D721Med (cell line): ENCODE results near the gene TAAR6.
"Not testable (repeated sequence)": the region's sequence is repeated elsewhere in the genome, so short reads cannot be mapped to it uniquely, and the experiment has no call there.

ENCODE experiments used
- DNase-seq: peaks from one replicate; pipeline ENCODE4 v3.0.0; 2011; ENCODE audit warnings: low spot score; ENCODE audit not compliant: insufficient read length
- FAIRE-seq: peaks from 2 replicates; lab custom pipeline; 2011; peaks lifted over from hg19 to GRCh38; lab: Jason Lieb, UNC
- CTCF ChIP-seq: IDR thresholded peaks from 2 replicates; pipeline ENCODE4 v1.5.1; 2012; ENCODE audit warnings: mild to moderate bottlenecking, control low read depth; ENCODE audit not compliant: insufficient read depth; ENCODE audit errors: missing control alignments

TAAR6 gene

DNA sequence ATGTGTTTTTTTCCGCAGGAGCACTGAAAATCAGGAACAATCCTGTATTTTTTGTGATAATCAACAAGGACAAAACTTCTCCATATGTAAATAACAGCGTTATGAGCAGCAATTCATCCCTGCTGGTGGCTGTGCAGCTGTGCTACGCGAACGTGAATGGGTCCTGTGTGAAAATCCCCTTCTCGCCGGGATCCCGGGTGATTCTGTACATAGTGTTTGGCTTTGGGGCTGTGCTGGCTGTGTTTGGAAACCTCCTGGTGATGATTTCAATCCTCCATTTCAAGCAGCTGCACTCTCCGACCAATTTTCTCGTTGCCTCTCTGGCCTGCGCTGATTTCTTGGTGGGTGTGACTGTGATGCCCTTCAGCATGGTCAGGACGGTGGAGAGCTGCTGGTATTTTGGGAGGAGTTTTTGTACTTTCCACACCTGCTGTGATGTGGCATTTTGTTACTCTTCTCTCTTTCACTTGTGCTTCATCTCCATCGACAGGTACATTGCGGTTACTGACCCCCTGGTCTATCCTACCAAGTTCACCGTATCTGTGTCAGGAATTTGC lies at the start of gene TAAR6:
Gene TAAR6, plus strand, starts transcription at position 102 of the 557 bp plus-strand sequence. Its CDS starts 0 bp downstream, at position 102.
- no peak for FAIRE-seq
- no peak for DNase-seq
- no peak for TF ChIP-seq CTCF

GRCh38 chr6:132520953-132521352 lies 49.2 kb upstream of the TAAR6 start:
- DNase-seq = no peak
- FAIRE-seq = no peak
- no peak for TF ChIP-seq CTCF

DNA sequence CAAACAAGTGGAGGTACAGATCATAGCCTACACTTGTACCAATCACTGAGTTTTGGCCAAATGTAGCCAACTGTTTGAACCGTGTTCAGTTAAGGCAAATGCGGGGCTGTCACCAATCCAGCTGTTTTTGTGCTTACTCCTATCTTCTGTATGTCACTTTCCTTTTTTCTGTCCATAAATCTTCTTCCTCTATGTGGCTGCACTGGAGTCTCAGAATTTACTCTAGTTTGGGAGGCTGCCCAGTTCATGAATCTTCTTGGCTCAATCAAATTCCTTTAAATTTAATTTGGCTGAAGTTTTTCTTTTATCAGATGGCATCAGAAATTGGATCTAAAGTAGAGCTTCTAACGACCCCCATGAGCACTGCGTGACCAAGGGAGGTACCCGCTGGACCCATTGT lies 45.5 kb upstream of the TAAR6 start:
- FAIRE-seq (no peak), DNase-seq (no peak)
- TF ChIP-seq CTCF = no peak

DNA sequence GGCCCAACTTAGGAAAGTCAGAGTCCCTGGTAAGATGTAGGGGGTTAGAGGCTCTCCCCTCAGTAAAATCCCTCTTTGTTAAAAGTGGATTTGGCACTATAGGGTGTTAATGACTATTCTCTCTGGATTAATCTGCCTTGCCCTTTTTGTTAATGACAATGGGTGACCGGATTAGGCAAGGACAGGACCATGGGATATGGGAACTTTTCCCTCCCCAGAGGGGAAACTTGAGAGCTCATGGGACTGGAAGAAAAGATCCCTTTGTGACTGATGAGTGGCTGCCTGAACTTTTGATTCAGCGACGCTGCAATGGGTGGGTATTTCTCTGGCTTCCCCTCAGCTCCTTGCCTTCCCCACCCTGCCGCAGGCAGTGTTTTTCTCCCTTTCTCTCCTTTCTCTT lies 44.3 kb upstream of the TAAR6 start:
- no peak for FAIRE-seq
- TF ChIP-seq CTCF = no peak

DNA sequence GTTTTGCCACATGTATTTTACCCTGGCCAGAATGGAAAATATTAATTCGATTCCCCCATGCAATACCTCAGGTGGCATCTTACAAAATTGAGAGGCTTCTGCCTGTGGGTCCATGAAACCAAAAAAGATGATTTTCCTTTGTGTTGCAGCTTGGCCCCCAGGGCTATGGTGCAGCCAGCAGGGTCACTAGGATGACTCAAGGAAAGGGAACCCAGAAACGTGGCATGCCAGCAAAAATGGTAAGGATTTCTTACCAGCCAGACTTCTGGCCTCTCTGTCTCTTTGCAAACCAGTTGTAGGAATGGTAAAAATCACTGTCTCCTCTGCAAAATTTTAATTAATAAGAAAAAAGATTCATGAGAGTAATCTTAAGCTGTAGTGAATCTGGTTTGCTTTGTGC lies 43.7 kb upstream of the TAAR6 start:
- no peak for DNase-seq
- no peak for TF ChIP-seq CTCF
- FAIRE-seq = no peak

More for the DNA sequence above, 44.3 kb upstream of the TAAR6 start:
- no peak for DNase-seq

- FAIRE-seq (no peak), DNase-seq (no peak)
- TF ChIP-seq CTCF = no peak
Measured at GRCh38 chr6:132527791-132528190, 42.3 kb upstream of the TAAR6 start.

DNA sequence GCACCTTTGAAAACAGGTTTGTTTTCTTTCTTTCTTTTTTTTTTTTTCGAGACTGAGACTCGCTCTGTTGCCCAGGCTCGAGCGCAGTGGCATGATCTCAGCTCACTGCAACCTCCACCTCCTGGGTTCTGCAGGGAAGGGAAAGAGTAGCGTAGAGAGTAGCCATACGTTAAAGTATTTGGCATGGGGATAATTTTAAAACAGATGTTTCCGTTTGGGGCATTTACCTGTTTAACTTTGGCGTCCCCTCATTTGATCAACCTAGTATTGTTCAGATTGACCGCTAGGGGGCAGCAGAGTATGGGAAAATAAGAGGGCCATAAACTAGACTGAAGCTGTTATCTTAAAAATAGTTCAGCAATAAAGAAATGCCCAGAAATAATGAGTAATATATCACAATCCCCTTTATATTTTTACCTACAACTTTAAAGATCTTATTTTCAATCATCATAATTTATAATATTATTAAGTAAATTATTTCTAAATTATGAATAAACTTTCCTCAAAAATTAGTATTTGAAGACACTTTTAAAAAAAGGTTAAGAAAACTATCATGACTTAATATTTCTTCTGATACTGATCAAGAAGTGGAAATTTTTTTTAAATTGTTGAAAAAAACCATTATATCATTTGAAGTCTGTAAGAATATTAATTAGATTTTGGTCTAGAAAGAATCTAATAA lies 39.7 kb upstream of the TAAR6 start:
- no peak for FAIRE-seq
- no peak for DNase-seq
- peak; percentile 84 for TF ChIP-seq CTCF

- FAIRE-seq, DNase-seq: not testable (repeated sequence)
Measured at GRCh38 chr6:132534546-132534945, 35.6 kb upstream of the TAAR6 start.
